Fibroblast of skin of scalp (primary cell): Measurements from ENCODE around the gene NMB.
"Not testable (repeated sequence)": the region's sequence is repeated elsewhere in the genome, so short reads cannot be mapped to it uniquely, and the experiment has no call there.

Experiments used
- DNase-seq: peaks from one replicate; pipeline ENCODE4 v3.0.0-alpha.2; 2013

The NMB gene

DNA sequence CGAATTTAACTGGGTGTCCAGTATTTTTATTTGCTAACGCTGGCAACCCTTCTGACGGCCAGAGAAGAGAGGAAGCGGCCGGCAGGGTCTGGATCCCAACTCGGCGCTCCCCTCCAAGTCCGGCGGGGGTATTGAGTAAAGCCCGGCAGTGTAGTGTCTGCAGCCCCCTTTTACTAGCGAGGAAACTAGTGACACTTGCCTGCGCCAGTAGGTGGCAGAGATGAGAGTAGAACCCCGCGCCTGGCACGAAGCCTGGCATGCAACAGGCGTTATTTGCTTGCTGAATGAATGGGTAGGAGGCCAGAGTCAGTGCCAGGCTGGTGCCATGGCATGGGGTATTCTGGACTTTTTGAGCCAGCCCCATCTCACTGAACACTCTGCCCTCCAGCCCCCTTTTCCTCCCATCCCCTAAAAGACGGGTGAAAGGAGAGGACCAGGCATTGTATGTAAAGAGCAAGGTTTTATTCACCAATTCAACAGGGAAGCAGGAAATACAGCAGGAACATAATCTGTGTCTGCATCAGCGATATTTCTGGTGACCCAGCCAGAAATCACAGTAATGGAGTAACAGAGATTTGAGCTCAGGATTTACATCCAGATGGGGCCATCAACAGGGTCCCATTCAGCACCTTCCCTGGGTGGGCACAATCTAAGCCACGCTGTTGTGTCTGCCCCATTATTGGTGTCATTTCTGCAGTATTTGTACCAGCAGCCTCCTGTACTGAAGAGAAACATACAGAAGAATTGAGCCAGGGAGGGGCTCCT, 3.1 kb downstream of the NMB start:
- peak; percentile 86 for DNase-seq

DNA sequence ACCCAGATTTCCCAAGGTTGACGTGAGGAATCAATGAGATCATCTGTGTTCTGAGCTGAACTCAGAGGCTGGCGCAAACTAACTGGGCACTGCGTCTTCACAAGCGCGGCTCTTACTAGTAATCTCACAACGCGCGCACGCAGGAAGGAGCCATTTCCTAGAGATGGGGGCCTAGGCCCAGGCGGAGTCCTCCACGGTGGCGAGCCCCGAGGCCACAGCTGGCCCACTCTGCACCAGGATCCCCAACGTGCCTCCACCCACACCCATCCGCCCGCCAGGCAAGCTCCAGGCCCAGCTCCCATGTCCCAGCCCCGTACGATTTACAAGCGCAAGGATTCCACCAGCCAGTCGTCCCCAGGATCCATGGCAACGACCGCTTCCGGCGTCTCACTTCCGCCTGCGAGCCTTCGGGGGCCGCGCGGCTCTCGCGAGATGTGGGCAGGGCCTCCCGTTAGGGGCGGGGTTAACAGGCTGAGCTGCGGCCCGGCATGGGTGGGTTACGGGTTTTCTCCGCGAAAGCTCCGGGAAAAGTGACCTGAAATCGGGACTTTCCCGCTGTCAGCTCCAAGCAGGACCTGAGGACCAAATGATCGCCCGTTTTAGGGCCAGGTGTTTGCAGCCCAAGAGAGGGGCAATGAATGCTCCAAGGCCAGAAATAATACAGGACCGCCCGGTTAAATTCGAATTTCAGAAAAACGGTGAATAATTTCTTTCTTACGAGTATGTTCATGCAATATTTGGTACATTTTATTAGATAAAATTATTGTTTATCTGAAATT, 3.9 kb downstream of the NMB start, which contains the start of gene WDR73:
WDR73 (minus strand) TSS at position 374 of the 779 bp plus-strand sequence; CDS start at position 365, 9 bp downstream.
- peak; percentile 95 for DNase-seq

DNA sequence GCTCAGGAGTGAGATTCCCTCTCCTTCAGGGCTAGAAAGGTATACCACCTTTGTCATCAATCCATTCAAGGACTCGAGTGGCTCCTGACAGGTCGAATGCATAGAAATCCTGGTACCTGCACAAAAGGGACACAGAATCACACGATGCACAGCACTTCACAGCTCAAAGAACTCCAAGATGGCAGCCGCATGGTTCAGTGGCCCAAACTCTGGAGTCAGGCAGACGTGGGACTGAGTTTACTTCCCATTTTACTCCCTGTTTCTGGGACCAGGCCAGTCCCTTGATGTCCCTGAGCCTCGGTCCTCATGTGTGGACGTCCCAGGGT, 4.5 kb downstream of the NMB start:
- DNase-seq, result no peak

DNA sequence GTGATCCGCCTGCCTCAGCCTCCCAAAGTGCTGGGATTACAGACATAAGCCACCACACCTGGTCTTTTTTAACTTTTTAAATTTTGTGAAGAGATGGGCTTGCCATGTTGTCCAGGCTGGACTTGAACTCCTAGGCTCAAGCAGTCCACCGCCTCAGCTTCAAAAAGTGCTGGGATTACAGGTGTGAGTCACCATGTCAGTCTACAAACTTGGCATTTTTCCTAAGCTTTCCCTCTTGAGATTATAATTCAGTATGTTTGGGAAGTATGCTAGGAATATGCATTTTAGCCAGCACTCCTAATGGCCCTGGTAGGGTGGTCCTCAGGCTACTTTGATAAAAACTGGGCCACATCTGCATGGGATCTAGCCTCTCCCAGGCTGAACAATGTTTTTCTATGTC, 8.3 kb downstream of the NMB start:
- DNase-seq, result peak; percentile 30

DNA sequence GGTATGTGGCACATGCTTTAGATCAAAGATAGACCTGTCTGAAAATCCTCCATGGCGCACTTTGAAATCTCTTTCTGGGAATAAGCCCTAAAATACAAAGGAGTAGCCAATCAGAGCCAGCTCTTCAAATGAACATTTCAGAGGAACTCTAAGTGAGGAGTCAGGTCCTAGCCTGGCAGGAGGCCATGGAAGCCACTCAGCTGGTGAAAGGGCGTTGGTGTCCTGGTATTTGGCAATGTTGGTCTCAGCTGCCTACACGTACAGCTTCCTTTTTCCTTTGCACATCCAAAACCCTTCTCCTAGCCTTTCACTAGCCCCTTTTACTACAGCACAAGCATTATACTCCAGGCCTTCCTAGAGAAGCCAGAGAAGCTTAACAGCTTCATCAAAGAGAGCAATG, 9.5 kb downstream of the NMB start:
- DNase-seq, result no peak

DNA sequence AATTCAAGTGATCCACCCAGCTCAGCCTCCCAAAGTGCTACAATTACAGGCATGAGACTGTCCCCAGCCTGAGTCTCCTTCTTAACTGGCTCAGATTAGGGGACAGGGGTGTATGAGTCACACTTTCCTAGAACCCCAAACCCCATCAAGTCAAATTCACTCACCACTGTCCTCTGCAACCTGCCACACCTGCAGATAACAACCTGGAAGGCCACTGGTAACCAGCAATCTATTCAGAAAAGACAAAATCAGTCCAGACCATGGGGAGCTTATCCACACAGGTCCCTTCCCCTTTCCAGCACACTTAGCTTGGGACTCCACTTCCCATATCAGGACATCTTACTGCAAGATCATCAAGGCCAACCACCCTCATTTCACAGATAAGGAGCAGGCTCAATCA, 10.3 kb downstream of the NMB start:
- no peak for DNase-seq

DNA sequence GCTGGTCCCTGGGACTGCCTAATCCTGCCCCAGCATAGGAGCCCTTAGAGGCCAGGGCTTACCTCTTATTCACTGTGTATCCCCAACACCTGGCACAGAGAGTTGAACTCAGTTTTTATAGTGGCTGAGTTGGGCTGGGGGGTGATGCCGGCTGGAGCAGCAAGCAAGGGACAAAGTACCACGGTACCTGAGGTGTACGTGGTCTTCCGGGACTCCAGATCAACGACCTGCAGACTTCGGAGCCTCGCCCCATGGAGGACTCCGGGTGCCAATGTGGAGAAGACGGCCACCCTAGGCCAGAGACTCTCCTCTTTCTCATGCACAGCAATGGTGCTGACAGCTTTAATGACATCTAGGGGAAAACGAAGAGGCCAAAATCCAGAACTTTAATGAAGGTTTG, 12.0 kb downstream of the NMB start:
- DNase-seq, result no peak

DNA sequence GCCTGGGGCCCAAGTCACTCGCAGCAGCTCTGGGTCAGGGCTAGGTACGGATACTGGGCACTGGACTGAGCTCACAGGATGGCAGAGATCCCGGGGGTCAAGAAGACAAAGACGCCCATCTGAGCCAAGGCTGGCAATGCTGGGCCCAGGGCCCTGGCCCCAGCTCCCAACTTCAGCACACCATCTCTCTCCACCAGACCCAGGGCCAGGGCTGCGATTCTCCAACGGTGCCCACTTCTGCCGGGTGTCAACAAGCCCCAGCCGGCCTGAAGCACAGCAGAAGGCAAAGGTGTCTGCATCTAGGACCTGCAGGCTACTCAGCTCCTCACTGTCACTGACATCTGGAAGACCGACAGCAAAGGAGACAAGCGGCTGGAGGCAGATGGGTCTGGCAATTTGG, 12.5 kb downstream of the NMB start:
- no peak for DNase-seq

DNA sequence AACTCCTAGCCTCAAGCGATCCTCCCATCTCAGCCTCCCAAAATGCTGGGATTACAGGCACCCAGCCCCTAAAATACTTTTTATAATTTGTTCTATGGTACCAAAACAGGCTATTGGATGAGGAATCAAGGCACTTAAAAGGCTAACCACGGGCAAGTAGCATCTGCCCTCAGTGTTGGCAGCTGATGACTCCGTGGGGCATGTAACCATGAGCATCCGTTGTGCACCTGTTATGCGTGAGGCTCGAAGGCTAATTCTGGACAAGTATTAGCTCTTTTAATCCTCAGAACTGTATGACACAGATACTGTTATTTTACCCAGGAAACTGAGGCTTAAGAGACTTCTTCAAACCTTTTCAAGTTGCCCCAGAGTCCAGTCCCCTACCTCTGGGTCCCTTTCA, 14.2 kb downstream of the NMB start:
- DNase-seq, result no peak

DNA sequence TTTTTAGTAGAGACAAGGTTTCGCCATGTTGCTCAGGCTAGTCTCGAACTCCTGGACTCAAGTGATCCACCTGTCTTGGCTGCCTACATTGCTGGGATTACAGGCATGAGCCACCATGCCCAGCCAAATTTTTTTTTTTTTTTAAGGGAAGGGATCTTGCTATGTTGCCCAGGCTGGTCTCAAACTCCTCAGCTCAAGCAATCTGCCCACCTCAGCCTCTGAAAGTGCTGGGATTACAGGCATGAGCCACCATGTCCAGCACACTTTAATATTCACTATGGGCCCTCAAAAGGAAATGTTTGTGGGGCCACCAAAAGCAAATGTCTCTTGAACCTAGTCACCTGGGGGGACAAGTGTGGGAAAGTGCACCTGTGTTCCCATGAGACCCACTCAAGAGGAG, 15.4 kb downstream of the NMB start:
- DNase-seq, result not testable (repeated sequence)

DNA sequence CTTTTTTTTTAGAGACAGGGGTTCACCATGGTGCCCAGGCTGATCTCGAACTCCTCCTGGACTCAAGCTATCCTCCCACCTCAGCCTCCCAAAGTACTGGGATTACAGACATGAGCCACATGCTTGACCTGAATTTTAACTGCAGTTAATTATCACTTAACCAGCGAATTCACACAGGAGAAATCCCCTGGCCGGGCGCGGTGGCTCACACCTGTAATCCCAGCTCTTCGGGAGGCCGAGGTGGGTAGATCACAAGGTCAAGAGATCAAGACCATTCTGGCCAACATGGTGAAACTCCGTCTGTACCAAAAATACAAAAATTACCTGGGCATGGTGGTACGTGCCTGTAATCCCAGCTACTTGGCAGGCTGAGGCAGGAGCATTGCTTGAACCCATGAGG, 16.1 kb downstream of the NMB start:
- DNase-seq, result not testable (repeated sequence)

DNA sequence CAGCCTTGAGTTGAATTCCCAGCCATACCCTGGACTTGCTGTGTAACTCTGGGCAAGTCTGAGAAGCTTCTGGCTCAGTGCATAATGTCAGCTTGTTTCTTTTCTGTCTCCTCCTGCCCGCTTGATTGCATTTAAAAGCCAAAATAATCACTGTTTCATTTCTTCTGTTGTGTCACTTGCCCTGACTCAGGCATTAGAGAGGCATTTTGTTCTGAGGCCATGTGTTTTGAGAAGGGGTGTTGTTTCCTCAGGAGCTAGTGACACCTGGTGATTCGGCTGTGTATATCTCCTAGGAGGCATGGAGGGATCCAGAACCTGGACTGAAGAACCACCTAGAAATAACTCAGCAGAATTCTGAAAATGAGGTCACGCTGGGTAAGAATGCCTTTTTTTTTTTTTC, 19.9 kb downstream of the NMB start:
- DNase-seq, result no peak

DNA sequence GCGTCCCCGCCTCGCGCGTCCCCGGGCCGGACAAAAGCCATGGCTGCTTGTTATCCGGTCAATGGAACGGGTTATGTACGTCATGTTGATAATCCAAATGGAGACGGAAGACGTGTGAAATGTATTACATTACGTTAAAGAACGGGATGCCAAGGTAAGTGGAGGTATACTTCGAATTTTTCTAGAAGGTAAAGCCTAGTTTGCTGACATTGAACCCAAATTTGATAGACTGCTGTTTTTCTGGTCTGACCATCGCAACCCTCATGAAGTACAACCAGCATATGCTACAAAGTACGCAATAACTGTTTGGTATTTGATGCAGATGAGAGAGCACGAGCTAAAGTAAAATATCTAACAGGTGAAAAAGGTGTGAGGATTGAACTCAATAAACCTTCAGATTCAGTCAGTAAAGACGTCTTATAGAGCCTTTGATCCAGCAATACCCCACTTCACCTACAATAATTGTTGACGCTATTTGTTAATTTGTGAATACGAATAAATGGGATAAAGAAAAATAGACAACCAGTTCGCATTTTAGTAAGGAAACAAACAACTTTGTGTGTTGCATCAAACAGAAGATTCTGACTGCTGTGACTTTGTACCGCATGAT, 23.7 kb downstream of the NMB start:
- DNase-seq, result no peak

DNA sequence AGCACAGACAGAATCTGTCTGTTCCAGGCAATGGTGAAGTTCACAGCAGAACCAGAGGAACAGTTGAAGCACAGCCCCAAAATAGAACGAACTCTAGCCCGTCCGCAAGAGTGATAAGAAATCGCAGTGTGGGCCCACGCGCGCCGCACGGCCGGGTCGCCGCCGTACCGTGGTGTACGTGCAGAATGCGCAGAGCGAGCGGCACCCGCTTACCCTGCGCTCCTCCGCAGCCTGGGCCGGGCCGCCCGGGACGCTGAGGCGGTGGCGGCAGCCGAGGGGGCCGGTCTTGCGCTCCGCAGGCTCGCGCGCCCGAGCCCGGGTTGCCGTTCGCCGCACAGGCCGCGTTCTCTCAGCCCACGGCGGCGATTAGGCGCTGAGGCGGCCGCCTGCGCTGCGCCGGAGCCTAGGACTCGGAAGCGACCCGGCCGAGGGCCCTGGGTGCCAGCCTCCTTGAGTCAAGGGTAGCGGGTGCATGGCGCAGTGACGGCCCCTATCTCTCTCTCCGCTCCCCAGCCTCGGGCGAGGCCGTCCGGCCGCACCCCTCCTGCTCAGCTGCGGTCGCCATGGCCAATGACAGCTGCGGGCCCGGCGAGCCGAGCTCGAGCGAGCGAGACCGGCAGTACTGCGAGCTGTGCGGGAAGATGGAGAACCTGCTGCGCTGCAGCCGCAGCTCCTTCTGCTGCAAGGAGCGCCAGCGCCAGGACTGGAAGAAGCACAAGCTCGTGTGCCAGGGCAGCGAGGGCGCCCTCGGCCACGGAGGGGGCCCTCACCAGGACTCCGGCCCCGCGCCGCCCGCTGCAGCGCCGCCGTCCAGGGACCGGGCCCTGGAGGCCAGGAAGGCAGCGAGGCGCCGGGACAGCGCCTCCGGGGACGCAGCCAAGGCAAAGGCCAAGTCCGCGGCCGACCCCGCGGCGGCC, 24.4 kb downstream of the NMB start:
- peak; percentile 77 for DNase-seq

DNA sequence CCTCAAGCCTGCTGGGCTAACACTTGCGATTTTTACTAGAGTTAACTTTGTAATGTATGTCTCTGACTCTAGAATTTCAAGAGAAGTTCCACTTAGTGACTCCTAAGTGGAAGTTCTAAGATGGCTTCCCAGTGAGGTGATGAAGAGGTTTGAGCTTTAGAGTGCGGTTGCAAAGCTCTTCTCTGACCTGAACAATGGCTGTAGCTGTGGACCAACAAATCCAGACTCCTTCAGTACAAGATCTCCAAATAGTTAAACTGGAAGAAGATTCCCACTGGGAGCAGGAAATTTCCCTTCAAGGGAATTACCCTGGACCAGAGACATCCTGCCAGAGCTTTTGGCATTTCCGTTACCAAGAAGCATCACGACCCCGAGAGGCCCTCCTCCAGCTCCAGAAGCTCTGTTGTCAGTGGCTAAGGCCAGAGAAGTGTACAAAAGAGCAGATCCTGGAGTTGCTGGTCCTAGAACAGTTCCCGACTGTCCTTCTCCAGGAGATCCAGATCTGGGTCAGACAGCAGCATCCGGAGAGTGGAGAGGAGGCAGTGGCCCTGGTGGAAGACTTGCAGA, 26.2 kb downstream of the NMB start:
- peak; percentile 12 for DNase-seq

DNA sequence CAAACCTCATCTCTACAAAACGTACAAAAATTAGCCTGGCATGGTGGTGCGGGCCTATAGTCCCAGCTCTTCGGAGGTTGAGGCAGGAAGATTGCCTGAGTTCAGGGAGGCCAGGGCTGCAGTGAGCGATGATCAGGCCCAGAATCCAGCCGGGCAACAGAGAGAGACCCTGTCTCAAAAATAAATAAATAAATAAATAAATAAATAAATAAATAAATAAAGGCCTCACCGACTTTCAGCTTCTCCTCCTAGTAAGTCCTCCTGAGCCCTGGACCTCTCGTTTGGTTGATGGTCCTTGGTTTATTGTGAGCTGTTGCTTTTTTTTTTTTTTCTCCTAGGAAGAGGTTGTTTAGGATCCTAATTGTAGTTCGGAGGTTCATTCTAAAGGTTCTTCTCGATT, 29.0 kb downstream of the NMB start:
- no peak for DNase-seq

DNA sequence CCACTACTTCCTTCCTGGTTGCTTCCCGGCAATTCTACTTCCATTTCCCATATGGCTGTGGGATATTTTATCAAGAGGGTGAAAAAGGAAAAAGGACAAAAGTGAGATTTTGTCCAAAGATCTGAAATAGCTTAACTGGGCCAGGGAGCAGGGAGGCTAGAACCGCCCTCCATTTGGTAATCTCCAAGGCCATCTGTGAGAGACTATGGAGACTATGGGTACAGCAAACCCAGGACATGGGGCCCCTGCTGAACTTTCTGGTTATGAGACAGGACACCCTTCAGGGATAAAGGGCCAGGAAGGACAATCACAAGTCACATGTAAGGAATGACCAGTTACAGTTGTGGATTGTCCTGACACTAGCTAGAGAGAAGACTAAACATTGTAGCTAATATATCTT, 32.9 kb downstream of the NMB start:
- DNase-seq, result no peak

DNA sequence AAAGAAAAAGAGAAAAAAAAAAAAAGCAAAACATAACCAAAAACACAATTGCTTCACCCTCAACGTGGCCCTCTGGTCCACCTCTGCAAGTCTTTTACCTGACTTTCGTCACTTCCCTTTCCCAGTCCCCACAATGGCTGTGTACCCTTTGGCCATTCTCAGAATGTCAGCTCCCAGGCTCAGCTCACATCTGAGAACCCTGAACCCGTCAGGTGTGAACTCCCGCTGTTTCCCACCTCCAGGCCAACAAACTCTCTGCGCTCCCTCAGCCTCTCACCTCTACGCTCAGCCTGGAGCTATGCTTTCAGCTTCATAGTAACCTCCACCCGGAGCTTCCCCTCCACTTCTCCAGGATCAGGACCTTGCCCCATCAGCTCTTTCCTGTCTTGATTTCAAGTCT, 33.6 kb downstream of the NMB start:
- no peak for DNase-seq

DNA sequence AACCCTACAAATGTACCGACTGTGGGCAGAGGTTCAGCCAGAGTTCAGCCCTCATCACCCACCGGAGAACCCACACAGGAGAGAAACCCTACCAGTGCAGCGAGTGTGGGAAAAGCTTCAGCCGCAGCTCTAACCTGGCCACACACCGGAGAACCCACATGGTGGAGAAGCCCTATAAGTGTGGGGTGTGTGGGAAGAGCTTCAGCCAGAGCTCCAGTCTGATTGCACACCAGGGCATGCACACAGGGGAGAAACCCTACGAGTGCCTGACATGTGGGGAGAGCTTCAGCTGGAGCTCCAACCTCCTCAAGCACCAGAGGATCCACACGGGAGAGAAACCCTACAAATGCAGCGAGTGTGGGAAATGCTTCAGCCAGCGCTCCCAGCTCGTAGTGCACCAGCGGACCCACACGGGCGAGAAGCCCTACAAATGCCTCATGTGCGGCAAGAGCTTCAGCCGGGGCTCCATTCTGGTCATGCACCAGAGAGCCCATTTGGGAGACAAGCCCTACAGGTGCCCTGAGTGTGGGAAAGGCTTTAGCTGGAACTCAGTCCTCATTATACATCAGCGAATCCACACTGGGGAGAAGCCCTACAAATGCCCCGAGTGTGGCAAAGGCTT, 36.5 kb downstream of the NMB start:
- DNase-seq, result no peak

DNA sequence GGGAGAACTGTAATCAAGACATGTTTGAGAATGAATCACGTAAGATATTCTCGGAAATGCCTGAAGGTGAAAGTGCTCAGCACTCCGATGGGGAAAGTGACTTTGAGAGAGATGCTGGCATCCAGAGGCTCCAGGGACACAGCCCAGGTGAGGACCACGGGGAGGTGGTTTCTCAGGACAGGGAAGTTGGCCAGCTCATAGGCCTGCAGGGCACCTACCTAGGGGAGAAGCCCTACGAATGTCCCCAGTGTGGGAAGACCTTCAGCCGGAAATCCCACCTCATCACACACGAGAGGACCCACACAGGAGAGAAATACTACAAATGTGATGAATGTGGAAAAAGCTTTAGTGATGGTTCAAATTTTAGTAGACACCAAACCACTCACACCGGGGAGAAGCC, 37.4 kb downstream of the NMB start:
- DNase-seq, result no peak

DNA sequence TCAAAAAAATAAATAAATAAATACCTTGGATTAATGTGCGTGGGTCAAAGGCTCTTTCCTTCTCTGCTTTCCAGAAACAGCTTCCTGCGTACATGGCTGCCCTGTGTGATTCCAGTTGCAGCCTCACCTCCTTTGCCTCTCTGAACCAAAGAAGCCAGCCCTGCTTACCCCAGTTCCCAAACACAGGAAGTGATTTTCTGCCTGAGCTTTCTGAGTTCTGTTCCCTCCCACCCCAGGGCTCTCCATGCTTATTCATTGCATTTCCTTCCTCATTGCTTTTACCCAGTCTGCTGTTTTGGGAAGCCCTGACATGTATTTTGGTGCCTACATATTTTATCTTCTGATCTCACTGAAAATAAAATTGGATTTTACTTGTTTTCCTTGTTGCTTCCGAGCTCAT, 41.8 kb downstream of the NMB start:
- DNase-seq, result no peak

DNA sequence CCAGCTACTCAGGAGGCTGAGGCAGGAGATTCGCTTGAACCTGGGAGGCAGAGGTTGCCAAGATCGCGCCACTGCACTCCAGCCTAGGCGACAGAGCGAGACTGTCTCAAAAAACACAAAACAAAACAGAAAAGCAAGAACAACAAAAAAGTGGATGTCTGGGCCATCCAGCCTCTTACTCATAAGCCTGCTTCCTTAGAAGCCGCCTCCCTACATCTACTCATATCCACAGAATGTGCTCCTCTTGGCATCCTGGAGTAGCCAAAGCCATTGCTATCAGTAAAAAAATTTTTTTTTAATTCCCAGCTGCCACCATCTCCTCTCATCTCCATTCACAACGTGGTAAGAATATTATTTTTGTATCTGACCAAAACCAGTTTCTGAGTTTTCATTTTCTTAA, 46.4 kb downstream of the NMB start:
- no peak for DNase-seq
